Measurements from ENCODE around the gene ILF3. TPM values are rescaled to one million over a fixed set of nuclear protein-coding genes. Genes with fewer than 3 reads are reported as not detected.
A peak's percentile ranks its signal among the peaks of the same experiment; 100 is the strongest.

ILF3 gene
- polyA plus RNA-seq, 1 donor = 147 TPM

DNA sequence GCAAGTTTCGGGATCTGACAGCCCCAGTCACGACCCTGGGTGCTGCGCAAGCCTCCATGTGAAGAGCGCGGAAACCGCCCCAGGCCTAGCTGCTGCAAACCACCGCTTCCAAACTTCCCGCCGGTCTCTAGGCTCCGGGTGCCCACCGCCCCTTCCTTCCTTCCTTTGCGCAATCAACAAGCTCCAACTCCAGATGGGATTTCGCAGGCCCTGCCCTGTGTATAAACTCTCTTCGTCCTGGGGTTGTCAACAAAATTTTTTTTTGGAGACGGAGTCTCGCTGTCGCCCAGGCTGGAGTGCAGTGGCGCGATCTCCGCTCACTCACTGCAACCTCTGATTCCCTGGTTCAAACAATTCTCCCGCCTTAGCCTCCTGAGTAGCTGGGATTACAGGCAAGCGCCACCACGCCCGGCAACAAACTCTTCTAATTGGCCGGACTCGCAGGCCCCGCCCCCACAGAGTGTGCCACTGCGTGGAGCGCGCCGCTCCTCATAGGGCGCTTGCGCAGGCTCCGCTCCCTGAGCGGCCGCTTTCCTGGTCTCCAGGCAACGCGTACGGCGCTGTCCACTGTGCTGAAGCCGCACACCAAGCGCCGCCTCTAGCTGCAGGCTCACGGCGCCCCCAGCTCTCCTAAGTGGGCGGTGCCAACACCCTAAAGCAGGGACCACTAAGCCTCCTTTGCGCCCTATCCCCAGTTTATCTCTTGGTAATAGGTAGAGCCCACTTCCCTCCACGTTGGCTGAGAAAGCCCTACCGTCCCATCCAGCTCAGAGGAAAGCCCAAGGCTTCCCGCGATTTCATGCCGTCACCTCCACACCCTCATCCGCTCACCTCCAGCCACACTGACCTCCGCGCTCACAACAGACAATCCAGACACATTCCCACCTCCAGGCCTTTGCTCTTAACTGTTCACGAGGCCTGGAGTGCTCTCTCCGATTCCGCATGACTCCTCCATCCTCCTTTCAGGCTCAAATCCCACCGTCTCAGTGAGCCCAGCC is 41.6 kb downstream of the ILF3 start:
- DNase-seq (ENCODE audit: low read depth) = peak; percentile 64

DNA sequence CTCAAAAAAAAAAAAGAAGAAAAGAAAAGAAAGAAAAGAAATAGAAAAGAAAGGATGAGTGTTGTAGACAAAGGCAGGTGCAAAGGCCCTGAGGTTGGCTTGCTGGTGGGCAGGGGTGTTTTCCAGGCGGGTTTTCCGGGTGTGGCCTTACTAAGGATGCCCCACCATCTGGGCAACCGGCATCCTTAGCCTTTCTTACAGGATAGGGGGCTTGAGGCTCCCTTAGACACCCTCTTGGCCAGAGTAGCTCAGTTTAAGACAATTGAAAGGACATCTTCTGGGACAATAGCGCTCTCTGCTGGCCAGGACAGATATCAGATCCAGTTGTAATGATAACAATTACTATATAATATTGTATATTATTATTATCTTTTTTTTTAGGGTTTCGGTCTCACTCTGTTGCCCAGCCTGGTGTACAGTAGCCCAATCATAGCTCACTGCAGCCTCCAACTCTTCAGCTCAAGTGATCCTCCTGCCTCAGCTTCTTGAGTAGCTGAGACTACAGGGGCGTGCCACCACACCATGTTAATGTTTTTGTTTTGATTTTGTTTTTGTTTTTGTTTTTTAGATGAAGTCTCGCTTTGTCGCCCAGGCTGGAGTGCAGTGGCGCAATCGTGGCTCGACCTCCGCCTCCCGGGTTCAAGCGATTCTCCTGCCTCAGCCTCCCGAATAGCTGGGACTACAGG is 45.6 kb downstream of the ILF3 start:
- DNase-seq (ENCODE audit: low read depth) = no peak

DNA sequence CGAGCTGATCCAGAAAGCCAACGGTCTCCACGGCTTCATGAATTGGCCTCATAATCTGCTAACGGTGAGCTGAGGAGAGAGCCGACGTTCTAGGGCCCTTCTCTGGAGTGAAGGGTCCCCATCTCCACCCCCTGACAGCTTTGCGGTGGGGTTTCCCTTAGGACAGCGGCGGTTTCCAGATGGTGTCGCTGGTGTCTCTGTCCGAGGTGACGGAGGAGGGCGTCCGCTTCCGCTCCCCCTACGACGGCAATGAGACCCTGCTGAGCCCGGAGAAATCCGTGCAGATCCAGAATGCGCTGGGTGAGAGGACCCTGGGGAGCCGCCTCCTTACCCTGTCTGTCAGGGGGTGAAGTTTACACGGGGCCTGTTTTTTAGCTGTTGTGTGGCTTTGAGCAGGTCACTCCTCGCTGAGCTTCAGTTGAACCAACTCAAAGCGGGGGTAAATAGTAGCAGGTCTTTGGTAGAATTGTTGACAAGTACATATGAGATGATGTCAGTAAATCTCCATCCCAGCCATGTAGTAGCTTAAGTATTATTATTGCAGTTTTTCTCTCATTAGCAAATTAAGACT is 47.9 kb downstream of the ILF3 start:
- DNase-seq (ENCODE audit: low read depth) = no peak

DNA sequence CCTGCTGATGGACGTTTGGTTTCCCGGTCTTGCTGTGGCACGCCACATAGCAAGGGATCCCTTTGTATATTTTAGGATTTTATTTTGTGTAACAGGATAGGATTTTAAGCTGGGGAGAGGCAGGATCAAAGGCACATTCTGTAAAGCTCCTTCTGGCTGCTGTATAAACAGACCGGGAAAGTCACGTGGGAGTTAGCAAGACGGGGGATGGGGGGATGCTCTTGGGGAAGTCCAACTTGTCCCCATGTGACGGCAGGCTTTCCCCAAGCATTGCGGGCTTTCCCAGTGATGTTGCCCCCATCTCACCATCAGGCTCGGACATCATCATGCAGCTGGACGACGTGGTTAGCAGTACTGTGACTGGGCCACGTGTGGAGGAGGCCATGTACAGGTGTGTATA is 52.8 kb downstream of the ILF3 start:
- no peak for DNase-seq (ENCODE audit: low read depth)

DNA sequence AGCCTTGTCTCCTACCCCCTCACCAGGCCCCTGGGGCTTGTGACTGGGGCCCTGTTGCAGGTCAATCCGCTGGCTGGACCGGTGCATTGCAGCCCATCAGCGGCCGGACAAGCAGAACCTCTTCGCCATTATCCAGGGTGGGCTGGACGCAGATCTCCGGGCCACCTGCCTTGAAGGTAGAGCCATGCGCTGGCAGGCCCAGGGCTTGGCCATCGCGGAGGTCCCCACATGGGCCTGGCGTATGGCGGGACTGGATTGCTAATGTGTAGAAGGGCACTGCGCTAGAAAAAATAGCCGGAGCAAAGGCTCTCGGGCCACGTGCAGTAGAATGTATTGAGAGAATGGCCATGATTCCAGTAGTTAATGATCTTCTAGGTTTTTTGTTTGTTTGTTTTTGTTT is 53.3 kb downstream of the ILF3 start:
- no peak for DNase-seq (ENCODE audit: low read depth)

DNA sequence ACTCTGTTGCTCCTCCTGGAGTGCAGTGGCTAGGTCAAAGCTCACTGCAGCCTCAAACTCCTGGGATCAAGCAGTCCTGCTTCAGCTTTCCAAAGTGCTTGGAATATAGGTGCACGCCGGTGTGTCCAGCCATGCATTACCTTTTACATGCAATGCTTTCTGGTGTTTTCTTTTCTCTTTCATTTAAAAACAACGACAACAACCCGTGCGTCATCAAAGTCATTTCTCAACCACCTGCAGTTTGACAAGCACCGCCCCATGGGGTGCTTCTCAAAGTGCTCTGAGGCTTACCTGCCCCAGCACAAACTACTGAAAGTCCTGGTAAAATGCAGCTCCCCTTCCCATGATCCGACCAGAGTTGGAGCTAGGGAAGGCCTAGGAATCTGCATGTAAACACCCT is 54.1 kb downstream of the ILF3 start:
- DNase-seq (ENCODE audit: low read depth) = no peak

DNA sequence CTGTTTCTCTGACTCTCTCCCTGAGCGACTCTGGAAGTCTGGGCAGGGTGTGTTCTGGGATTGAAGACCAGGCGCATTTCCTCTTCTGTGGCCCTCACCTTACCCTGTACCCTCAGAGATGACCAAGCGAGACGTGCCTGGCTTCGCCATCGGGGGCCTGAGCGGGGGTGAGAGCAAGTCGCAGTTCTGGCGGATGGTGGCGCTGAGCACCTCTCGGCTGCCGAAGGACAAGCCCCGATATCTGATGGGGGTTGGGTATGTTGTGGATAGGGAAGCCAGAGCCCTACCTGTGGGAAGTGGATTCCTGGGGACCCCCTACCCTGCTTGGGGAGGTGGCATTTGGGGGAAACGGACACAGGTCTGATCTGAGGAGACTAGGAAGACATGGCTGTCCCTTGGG is 57.9 kb downstream of the ILF3 start:
- DNase-seq (ENCODE audit: low read depth) = no peak

DNA sequence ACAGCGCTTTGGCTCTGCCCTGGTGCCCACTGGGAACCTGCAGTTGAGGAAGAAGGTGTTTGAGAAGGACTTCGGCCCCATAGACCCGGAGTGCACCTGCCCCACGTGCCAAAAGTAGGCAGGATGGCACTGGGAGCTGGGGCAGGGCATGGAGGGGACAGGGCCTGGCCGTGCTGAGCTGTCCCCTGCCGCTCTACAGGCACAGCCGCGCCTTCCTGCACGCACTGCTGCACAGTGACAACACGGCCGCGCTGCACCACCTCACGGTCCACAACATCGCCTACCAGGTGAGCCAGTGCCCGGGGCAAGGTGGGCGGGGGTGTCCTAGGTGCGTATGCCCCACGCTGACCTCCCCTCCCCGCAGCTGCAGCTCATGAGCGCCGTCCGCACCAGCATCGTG is 58.6 kb downstream of the ILF3 start:
- no peak for DNase-seq (ENCODE audit: low read depth)

DNA sequence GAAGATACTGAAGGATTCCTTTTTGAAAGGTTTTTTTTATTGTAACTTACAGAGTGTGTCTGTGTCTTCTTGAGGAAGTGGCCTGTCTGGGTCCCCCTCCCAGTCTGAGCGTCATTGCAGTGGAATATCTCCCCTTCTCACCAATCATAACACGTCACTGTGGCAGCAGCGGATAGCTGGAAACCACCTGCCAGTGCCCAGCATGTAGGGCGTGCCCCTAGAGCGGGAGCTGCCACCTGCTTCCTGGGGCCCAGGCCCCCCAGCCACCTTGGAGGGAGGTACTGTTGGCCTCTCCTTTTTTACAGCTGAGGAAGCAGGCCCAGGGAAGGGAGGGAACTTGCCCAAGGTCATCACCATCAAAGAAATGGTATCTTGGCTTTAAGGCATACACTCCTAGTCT is 59.2 kb downstream of the ILF3 start:
- DNase-seq (ENCODE audit: low read depth) = no peak

DNA sequence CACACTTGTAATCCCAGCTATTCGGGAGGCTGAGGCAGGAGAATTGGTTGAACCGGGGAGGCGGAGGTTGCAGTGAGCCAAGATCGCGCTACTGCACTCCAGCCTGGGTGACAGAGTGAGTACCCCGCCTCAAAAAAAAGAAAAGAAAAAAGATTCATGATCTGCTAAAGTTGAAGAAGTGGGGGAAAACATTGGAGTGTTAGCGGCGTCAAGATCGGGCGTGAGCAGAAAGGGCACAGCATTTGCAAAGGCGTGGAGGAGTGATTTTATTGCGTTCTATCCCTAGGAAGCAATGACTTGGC is 62.9 kb downstream of the ILF3 start:
- DNase-seq (ENCODE audit: low read depth) = no peak

DNA sequence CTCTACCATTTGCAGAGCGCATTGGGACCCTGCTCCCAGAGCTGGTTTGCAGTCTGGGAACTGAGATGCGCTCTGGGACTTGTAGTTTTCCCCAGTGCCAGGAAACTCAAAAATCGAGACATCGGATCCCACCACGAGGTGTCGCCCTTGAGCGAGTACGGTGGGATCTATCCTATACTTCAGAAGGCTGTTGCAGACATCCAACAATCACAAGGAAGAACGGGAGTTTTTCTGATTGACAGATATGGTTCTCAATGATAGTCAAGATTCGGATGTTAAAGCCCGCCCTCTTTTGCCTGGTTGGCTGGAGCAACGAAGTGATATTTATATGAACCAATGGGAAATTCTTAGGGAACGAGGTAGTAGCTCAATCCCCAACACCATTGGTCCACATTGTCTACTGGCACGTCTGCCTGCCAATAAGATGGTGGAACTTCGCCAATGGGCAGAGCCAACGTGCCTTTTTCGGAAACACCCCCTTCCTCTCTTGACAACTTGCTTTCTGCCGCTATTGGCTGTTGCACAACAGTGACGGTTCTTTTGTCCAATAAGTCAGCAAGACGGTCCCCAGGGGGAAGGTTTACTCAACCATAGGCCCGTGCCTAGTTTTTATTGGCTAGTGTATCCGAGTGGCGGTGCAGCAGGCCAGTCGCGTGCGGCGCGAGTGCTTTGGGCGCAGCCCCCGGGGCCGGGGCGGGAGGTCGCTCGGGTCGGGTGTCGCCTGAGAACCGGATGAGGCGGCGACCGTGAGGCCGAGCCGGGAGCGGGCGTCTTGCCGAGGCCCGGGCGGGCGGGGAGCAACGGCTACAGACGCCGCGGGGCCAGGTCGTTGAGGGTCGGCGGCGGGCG is 63.4 kb downstream of the ILF3 start, which contains the start of gene DNM2:
Gene DNM2 (plus strand): TSS at position 724 of the 849 bp plus-strand sequence. CDS start 164 bp downstream, outside the sequence.
- DNase-seq (ENCODE audit: low read depth) = peak; percentile 100

DNA sequence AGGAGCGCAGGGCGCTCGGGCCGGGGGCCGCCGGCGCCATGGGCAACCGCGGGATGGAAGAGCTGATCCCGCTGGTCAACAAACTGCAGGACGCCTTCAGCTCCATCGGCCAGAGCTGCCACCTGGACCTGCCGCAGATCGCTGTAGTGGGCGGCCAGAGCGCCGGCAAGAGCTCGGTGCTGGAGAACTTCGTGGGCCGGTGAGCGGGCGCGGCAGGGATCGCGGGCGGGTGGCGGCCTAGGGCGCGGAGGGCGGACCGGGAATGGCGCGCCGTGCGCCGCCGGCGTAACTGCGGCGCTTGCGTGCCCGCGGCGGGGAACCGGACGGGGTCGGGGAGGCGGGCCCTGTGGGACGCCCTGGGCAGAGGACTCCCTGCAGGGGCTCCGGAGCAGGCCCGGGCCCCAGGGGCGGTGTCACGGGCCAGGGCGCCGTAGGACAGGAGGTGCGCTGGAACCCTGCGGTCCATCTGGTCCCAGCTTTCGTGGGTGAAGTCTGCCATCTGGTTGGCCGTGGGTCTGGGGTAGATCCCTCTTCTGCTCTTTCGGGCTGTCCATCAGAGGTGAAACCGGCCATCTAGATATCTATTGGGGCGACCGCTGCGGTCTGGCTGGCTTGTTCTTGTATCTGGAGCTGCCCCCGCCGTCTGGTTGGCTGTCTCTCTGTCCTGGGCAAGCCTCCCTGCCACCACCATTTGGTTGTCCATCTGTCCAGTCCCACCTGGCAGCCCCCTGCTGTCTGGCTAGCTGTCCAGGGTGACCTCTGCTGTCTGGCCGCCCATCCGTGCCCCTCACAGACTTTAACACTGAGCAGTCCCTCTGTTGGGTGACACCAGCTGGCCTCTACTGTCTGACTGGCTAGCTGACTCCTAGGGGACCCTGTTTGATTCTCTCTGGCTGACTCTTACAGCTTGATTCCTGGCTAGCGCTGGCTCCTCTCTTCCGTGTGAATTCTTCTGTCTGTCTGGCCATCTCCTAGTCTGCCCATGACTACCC is 64.4 kb downstream of the ILF3 start:
- no peak for DNase-seq (ENCODE audit: low read depth)

DNA sequence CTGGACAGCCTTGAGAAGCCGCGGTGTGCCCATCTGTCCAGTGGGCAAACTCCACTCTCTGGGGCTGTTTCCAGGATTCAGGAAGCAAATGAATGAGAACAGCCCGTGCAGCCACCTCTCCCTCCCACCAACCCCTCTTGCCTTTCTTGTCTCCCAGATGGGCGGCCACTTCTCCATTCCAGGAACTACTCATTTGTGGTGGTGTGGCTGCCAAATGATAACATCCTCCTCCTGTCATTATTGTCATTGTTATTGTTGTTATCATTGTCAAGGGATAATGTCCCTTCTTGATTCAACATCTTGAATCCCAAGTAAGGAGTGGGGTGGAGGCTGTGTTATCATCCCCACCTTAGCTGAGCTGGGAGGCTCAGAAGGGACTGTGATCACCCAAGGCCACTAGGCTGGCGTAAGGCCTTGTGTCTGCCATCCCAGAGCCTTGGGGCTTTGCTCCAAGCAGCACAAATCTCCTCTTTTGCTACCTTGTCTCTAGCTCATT is 65.4 kb downstream of the ILF3 start:
- DNase-seq (ENCODE audit: low read depth) = no peak

DNA sequence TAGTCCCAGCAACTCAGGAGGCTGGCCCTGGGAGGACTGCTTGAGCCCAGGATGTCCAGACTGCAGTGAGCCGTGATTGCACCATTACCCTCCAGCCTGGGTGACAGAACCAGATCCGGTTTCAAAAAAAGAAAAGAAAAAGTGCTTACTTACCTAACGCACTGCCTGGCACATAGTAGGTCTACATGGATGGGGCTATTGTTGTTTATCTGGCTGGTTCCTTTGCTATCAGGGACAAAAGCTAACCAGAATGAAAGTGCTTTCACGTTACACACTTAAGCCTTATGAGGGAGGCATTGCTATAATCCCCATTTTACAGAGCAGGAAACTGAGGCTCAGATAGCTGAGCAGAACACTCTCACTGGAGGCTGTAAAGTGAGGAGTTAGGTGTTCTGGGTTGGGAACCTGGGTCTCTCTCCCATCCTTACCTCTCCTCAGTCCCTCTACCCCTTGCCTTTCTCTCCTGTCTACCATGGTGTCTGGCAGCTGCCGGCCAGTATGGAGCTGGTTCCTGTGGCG is 66.5 kb downstream of the ILF3 start:
- DNase-seq (ENCODE audit: low read depth) = no peak

DNA sequence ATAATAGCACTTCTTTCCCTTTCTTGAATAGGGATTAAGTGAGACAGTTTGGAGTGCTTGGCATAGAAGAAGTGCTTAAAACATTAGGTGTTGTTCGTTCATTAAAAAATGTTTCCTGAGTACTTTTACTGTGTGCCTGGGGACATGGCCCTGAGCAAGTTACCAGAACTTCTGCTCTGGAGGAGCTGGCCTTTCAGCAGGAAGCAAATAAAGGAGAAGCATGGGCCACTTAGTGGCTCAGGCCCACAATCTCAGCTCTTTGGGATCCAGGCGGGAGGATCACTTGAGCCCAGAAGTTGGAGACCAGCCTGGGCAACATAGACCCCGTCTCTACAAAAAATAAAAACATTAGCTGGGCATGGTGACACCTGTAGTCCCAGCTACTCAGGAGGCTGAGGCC is 69.4 kb downstream of the ILF3 start:
- no peak for DNase-seq (ENCODE audit: low read depth)

DNA sequence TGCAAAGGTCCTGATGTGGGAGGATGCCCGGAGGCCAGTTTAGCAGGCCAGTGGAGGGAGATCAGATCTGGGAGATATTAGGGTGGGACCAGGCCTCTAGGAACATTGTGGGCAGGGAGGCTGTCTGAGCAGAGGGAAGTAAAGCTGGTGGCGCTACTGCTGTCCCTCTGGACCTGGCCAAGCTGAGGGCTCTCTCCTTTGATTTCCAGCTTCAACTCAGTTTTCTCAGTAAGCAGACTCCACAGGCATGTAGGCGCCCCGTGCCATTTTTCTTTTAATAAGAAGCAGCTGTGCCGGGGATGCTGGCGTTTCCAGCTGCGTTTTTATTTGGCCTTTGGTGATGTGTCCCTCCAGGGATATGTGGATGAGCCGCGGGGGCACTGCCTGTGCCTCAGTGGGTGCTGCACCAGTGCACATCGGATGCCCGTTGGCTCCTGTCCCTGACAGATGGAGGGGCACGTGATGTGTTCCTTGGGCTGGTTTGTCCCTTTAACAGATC is 70.5 kb downstream of the ILF3 start:
- DNase-seq (ENCODE audit: low read depth) = no peak

DNA sequence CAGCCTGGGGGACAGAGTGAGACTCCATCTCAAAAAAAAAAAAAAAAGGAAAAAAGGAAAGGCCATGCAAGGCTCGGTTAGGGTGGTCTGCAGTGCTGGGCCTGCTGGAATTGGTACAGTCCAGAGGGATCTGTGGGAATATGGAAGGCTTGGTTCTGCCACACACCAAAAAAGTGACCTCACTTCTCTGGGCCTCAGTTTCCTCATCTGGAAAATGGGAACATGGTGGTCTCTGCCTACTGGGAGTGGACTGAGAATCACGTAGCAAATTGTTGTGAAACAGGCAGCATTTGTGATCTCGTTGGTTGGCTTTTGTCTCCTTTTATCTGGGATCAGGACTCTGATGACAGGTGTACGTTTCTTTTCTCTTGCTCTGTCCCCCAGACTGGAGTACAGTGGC is 71.3 kb downstream of the ILF3 start:
- DNase-seq (ENCODE audit: low read depth) = no peak

DNA sequence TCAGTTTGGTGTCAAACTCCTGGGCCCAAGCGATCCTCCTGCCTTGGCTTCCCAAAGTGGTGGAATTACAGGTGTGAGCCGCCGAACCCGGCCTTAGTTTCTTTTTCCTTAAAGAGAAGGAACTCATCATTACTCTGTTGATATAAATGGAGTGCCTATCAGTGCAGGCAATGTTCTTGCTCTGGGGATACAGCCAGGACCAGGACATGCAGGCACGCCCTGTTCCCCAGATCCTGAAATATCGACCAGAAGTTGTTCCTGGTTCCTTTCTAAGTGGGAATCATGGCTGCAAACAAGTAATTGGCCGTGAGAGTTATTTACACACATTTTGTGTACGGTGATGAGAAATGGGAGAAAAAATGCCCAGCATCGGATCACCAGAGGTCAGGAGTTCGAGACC is 72.1 kb downstream of the ILF3 start:
- no peak for DNase-seq (ENCODE audit: low read depth)

DNA sequence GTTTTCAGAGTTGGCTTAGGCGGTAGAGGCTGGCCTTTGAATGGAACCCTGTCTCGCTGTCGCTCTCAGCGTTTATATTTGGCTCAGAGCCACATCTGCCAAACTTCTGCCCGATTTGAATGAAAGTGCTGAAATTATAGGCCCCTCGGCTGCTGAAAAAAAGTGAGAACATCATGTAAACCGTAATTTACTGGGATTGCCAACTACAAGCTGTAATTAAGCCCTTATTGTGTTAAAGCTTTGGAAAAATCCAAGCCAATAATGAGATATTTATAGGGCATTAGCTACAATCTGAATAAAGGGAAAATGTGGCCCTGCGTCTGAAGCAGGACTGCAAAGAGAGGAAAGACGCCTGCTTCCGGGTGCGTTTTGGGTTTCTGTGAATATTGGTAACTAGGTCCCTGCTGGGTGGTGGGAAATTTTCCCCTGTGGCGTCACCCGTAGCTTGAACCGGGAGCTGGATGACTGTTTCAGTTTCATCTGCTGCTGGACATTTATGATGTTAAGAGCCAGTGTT is 73.6 kb downstream of the ILF3 start:
- DNase-seq (ENCODE audit: low read depth) = no peak

DNA sequence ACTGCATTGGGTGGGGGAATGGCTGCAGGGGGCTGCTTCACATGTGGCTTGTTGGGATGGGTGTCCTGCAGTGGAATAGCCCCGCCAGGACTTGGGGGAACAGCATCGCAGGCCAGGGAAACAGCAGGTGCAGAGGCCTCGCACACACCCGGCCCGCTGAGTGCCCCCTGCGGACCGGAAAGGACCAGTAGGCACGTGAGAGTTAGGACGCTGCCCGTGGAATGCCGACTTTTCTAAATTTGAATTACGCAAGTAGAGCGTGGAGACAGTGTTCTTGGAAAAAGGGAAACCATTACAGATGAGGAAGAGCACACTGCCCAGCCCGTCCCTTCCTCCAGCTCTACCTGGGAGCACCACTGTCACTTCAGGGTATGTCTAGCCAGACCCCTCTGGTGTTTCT is 75.3 kb downstream of the ILF3 start:
- DNase-seq (ENCODE audit: low read depth) = no peak

Measured in forelimb muscle (tissue), 1 donor.